ENCODE measurements around the gene CUL1.

DNA sequence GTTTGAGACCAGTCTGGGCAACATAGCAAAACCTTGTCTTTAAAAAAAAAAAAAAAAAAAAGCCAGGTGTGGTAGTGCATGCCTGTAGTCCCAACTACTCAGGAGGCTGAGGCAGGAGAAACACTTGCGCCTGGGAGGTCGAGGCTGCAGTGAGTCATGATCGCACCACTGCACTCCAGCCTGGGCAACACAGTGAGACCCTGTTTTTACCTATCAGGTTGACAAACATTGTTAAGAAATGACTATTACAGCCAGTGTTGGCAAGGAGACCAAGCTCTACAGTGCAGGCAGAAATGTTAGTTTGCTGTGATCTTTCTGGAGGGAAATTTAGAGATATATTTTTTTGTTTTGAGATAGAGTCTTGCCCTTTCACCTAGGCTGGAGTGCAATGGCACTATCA, 37.3 kb downstream of the CUL1 start:
- TF ChIP-seq, protein P1, sequence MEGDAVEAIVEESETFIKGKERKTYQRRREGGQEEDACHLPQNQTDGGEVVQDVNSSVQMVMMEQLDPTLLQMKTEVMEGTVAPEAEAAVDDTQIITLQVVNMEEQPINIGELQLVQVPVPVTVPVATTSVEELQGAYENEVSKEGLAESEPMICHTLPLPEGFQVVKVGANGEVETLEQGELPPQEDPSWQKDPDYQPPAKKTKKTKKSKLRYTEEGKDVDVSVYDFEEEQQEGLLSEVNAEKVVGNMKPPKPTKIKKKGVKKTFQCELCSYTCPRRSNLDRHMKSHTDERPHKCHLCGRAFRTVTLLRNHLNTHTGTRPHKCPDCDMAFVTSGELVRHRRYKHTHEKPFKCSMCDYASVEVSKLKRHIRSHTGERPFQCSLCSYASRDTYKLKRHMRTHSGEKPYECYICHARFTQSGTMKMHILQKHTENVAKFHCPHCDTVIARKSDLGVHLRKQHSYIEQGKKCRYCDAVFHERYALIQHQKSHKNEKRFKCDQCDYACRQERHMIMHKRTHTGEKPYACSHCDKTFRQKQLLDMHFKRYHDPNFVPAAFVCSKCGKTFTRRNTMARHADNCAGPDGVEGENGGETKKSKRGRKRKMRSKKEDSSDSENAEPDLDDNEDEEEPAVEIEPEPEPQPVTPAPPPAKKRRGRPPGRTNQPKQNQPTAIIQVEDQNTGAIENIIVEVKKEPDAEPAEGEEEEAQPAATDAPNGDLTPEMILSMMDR (IDR thresholded peaks at IDR 0.05): no peak
- TF ChIP-seq ZFX (IDR thresholded peaks at IDR 0.05; ENCODE audit: borderline replicate concordance): no peak
